Measurements from ENCODE around the gene KATNA1.

- TF ChIP-seq POLR2AphosphoS5 (IDR thresholded peaks at IDR 0.05; ENCODE audit: borderline replicate concordance, low read depth, low read length) (no peak), EZH2 (IDR thresholded peaks at IDR 0.05) (no peak)
These were observed 40.0 kb downstream of the KATNA1 start for GRCh38 chr6:149608381-149608982.
